ENCODE data around the gene WDR86.

Gene WDR86

GRCh38 chr7:151389768-151390597 lies 19.9 kb downstream of the WDR86 start:
- DNase-seq, result no peak

GRCh38 chr7:151389096-151389767 lies 20.6 kb downstream of the WDR86 start:
- DNase-seq, result no peak

- no peak for DNase-seq
These were observed 21.4 kb downstream of the WDR86 start for GRCh38 chr7:151388430-151388829.

- no peak for DNase-seq
These were observed 21.9 kb downstream of the WDR86 start for GRCh38 chr7:151388007-151388297.

GRCh38 chr7:151387161-151388006 lies 22.5 kb downstream of the WDR86 start:
- DNase-seq, result no peak

- no peak for DNase-seq
These were observed 23.3 kb downstream of the WDR86 start for GRCh38 chr7:151386301-151387160.

- DNase-seq, result no peak
These were observed 24.1 kb downstream of the WDR86 start for GRCh38 chr7:151385626-151386300.

GRCh38 chr7:151384776-151385625 lies 24.8 kb downstream of the WDR86 start:
- peak; percentile 29 for DNase-seq

- DNase-seq, result no peak
These were observed 25.5 kb downstream of the WDR86 start for GRCh38 chr7:151384352-151384697.

GRCh38 chr7:151383638-151384351 lies 26.0 kb downstream of the WDR86 start:
- DNase-seq, result no peak

GRCh38 chr7:151382079-151382885 lies 27.6 kb downstream of the WDR86 start:
- DNase-seq, result peak; percentile 68

GRCh38 chr7:151381348-151382078 lies 28.3 kb downstream of the WDR86 start:
- DNase-seq, result peak; percentile 11

GRCh38 chr7:151381098-151381347 lies 28.8 kb downstream of the WDR86 start:
- DNase-seq, result no peak

- DNase-seq, result no peak
These were observed 29.4 kb downstream of the WDR86 start for GRCh38 chr7:151380199-151381097.

- DNase-seq, result no peak
These were observed 30.2 kb downstream of the WDR86 start for GRCh38 chr7:151379534-151380198.

GRCh38 chr7:151379193-151379520 lies 30.7 kb downstream of the WDR86 start:
- DNase-seq, result no peak

GRCh38 chr7:151378496-151379192 lies 31.2 kb downstream of the WDR86 start:
- no peak for DNase-seq

Measured in NCI-H2029 (cell line).